Skeletal muscle tissue (tissue), 4 donors: ENCODE results near the gene CELA2A. TPM values are rescaled to one million over a fixed set of nuclear protein-coding genes. Genes with fewer than 3 reads are reported as not detected.
"Not testable (repeated sequence)": the region's sequence is repeated elsewhere in the genome, so short reads cannot be mapped to it uniquely, and the experiment has no call there.

Source experiments
- H3K27ac ChIP-seq: one replicate; pipeline ENCODE4 v1.7.0; 2013; ENCODE audit warnings: mild to moderate bottlenecking, low read depth, low read length, inconsistent platforms
- H3K27me3 ChIP-seq, 3 donors: one replicate each; pipeline ENCODE4 v1.7.0; 2013; ENCODE audit warnings: low read length in 3 of 3; ENCODE audit not compliant: control insufficient read depth in 3 of 3, insufficient read depth in 3 of 3
- H3K36me3 ChIP-seq, 3 donors: one replicate each; pipeline ENCODE4 v1.7.0; 2013; ENCODE audit warnings: low read length in 3 of 3; ENCODE audit not compliant: control insufficient read depth in 3 of 3, insufficient read depth in 3 of 3
- H3K4me1 ChIP-seq, 3 donors: one replicate each; pipeline ENCODE4 v1.7.0; 2013; ENCODE audit warnings: low read length in 3 of 3, mild to moderate bottlenecking in 3 of 3; ENCODE audit not compliant: control insufficient read depth in 3 of 3, insufficient read depth in 3 of 3
- H3K4me3 ChIP-seq, 3 donors: one replicate each; pipeline ENCODE4 v1.7.0; 2013; ENCODE audit warnings: low read length in 3 of 3
- H3K9ac ChIP-seq, 3 donors: one replicate each; pipeline ENCODE4 v1.7.0; 2013; ENCODE audit warnings: low read length in 3 of 3, mild to moderate bottlenecking in 3 of 3, moderate library complexity in 2 of 3, low read depth in 1 of 3
- H3K9me3 ChIP-seq, 3 donors: one replicate each; pipeline ENCODE4 v1.7.0; 2013; ENCODE audit warnings: low read length in 3 of 3; ENCODE audit not compliant: control insufficient read depth in 3 of 3
- total RNA-seq: library from RNA; depleted of rRNA; stranded (reverse); fragments of >200 nt; gene quantifications from one replicate; pipeline ENCODE4 v1.2.3, GENCODE V29; 2014
- donor health status: Osteomylitis.

CELA2A gene
- total RNA-seq, 1 donor from 2014 or later, result not detected

- H3K9ac ChIP-seq, result no peak overlapping the region
- H3K27ac ChIP-seq, result no peak overlapping the region
- H3K36me3 ChIP-seq, result no peaks in the 10 kb centered on the region
- H3K9me3 ChIP-seq, result no peaks in the 10 kb centered on the region
- no peak overlapping the region for H3K4me3 ChIP-seq
- peaks cover 0 to 3% (median 0%) of the 10 kb centered on the region in 3 donors for H3K27me3 ChIP-seq
- H3K4me1 ChIP-seq, result peaks cover 0 to 11% (median 3%) of the 10 kb centered on the region in 3 donors
Observed at GRCh38 chr1:15424981-15425380, 31.6 kb upstream of the CELA2A start.

GRCh38 chr1:15425521-15425920 lies 31.0 kb upstream of the CELA2A start:
- no peak overlapping the region for H3K4me3 ChIP-seq
- H3K27ac ChIP-seq, result no peak overlapping the region
- H3K36me3 ChIP-seq, result no peaks in the 10 kb centered on the region
- peaks cover 0 to 11% (median 3%) of the 10 kb centered on the region in 3 donors for H3K4me1 ChIP-seq
- H3K9ac ChIP-seq, result no peak overlapping the region
- H3K27me3 ChIP-seq, result peaks cover 0 to 3% (median 0%) of the 10 kb centered on the region in 3 donors
- no peaks in the 10 kb centered on the region for H3K9me3 ChIP-seq

GRCh38 chr1:15425958-15426357 lies 30.6 kb upstream of the CELA2A start:
- Histone ChIP-seq H3K27ac (no peak overlapping the region), H3K27me3 (peaks cover 0 to 3% (median 0%) of the 10 kb centered on the region in 3 donors), H3K9me3 (no peaks in the 10 kb centered on the region), H3K36me3 (no peaks in the 10 kb centered on the region), H3K9ac (no peak overlapping the region), H3K4me3 (no peak overlapping the region), H3K4me1 (peaks cover 0 to 10% (median 3%) of the 10 kb centered on the region in 3 donors)

- H3K4me3 ChIP-seq, result no peak overlapping the region
- H3K9ac ChIP-seq, result no peak overlapping the region
- H3K27me3 ChIP-seq, result peaks cover 0 to 3% (median 0%) of the 10 kb centered on the region in 3 donors
- peaks cover 0 to 5% (median 3%) of the 10 kb centered on the region in 3 donors for H3K4me1 ChIP-seq
- H3K36me3 ChIP-seq, result no peaks in the 10 kb centered on the region
- H3K9me3 ChIP-seq, result no peaks in the 10 kb centered on the region
- H3K27ac ChIP-seq, result no peak overlapping the region
Observed at GRCh38 chr1:15426492-15427279, 29.8 kb upstream of the CELA2A start.

- Histone ChIP-seq H3K36me3 (no peaks in the 10 kb centered on the region), H3K9ac (no peak overlapping the region), H3K9me3 (no peaks in the 10 kb centered on the region), H3K27me3 (peaks cover 0 to 3% (median 0%) of the 10 kb centered on the region in 3 donors), H3K27ac (no peak overlapping the region), H3K4me1 (peaks cover 0 to 6% (median 2%) of the 10 kb centered on the region in 3 donors), H3K4me3 (no peak overlapping the region)
Observed at GRCh38 chr1:15427280-15427666, 29.3 kb upstream of the CELA2A start.

- H3K9ac ChIP-seq, H3K4me3 ChIP-seq, H3K27me3 ChIP-seq, H3K9me3 ChIP-seq, H3K27ac ChIP-seq, H3K4me1 ChIP-seq, H3K36me3 ChIP-seq: not testable (repeated sequence)
Observed at GRCh38 chr1:15428252-15428651, 28.3 kb upstream of the CELA2A start.

GRCh38 chr1:15428815-15429435 lies 27.6 kb upstream of the CELA2A start:
- Histone ChIP-seq H3K4me1 (peaks cover 0 to 8% (median 7%) of the 10 kb centered on the region in 3 donors), H3K27ac (no peak overlapping the region), H3K36me3 (no peaks in the 10 kb centered on the region), H3K9me3 (no peaks in the 10 kb centered on the region), H3K4me3 (no peak overlapping the region), H3K9ac (no peak overlapping the region), H3K27me3 (peaks cover 0 to 3% (median 0%) of the 10 kb centered on the region in 3 donors)

GRCh38 chr1:15429701-15430149 lies 26.8 kb upstream of the CELA2A start:
- no peaks in the 10 kb centered on the region for H3K9me3 ChIP-seq
- H3K36me3 ChIP-seq, result no peaks in the 10 kb centered on the region
- peaks cover 0 to 3% (median 0%) of the 10 kb centered on the region in 3 donors for H3K27me3 ChIP-seq
- no peak overlapping the region for H3K27ac ChIP-seq
- peaks cover 0 to 8% (median 7%) of the 10 kb centered on the region in 3 donors for H3K4me1 ChIP-seq
- no peak overlapping the region for H3K4me3 ChIP-seq
- no peak overlapping the region for H3K9ac ChIP-seq

- peaks cover 0 to 8% (median 7%) of the 10 kb centered on the region in 3 donors for H3K4me1 ChIP-seq
- no peaks in the 10 kb centered on the region for H3K9me3 ChIP-seq
- H3K36me3 ChIP-seq, result no peaks in the 10 kb centered on the region
- no peak overlapping the region for H3K27ac ChIP-seq
- H3K27me3 ChIP-seq, result peaks cover 0 to 3% (median 0%) of the 10 kb centered on the region in 3 donors
- no peak overlapping the region for H3K4me3 ChIP-seq
- H3K9ac ChIP-seq, result no peak overlapping the region
Observed at GRCh38 chr1:15430787-15431570, 25.6 kb upstream of the CELA2A start.
